A549 (cell line): ENCODE results near the gene PSMD5. TPM values are rescaled to one million over a fixed set of nuclear protein-coding genes. Genes with fewer than 3 reads are reported as not detected.

ENCODE experiments used
- ATAC-seq, 2 experiments: fragments of 200-7000 bp in 1 of 2; fragments of >200 bp in 1 of 2; cut with Nextera tagmentation in 1 of 2; cut with Tn5 transposase in 1 of 2; 3 replicates each; pipeline versions ENCODE4 v1.8.0 to v1.9.1; 2018 to 2020; ENCODE audit warnings: mild to moderate bottlenecking in 1 of 2, moderate library complexity in 1 of 2
- CTCF ChIA-PET: fragments of 300-600 bp; sonication (Branson Sonifier 250); formaldehyde crosslinking; extraction: SDS; loops from one replicate; lab custom pipeline; 2021; ENCODE audit warnings: antibody characterized with exemption, inconsistent platforms; lab: Yijun Ruan, JAX
- POLR2A ChIA-PET: fragments of 350-600 bp; formaldehyde crosslinking; extraction: SDS; loops from one replicate; lab custom pipeline; 2021; ENCODE audit warnings: antibody characterized with exemption, inconsistent platforms; lab: Yijun Ruan, JAX
- DNase-seq, 2 experiments: peaks; one replicate each; pipeline versions ENCODE4 v3.0.0 to v3.0.0-alpha.2; 2011 to 2016; ENCODE audit warnings: low read depth in 1 of 2, low spot score in 1 of 2
- FAIRE-seq: peaks from 2 replicates; lab custom pipeline; 2011; peaks lifted over from hg19 to GRCh38; lab: Jason Lieb, UNC
- H3K27ac ChIP-seq, 2 experiments: fragments of >200 bp; sonication (Bioruptor Twin); formaldehyde crosslinking; 3 replicates each; pipeline ENCODE4 v1.5.1; 2016 to 2017
- H3K4me1 ChIP-seq: fragments of >200 bp; sonication (Bioruptor Twin); formaldehyde crosslinking; 3 replicates; pipeline ENCODE4 v1.6.1; 2016
- H3K4me2 ChIP-seq: fragments of >200 bp; sonication (Bioruptor Twin); formaldehyde crosslinking; 3 replicates; pipeline ENCODE4 v1.6.1; 2016
- H3K4me3 ChIP-seq: fragments of >200 bp; sonication (Bioruptor Twin); formaldehyde crosslinking; 3 replicates; pipeline ENCODE4 v1.5.1; 2016
- H3K9me3 ChIP-seq: fragments of >200 bp; sonication (Bioruptor Twin); formaldehyde crosslinking; 3 replicates; pipeline ENCODE4 v1.6.1; 2016
- ATOH8 ChIP-seq: fragments of 250-450 bp; sonication (Bioruptor Pico); IDR thresholded peaks from 2 replicates; pipeline ENCODE4 v1.5.0; 2020; ENCODE audit warnings: low read depth, mild to moderate bottlenecking, moderate library complexity
- CHD2 ChIP-seq: fragments of 150-350 bp; IDR thresholded peaks from 2 replicates; pipeline ENCODE4 v1.6.1; 2014; ENCODE audit warnings: low read length; ENCODE audit not compliant: partially characterized antibody
- CHD4 ChIP-seq: fragments of 200-600 bp; sonication (generic); IDR thresholded peaks from 2 replicates; pipeline ENCODE4 v1.6.1; 2016; ENCODE audit warnings: antibody characterized with exemption, mild to moderate bottlenecking, borderline replicate concordance
- CTCF ChIP-seq: fragments of >200 bp; sonication (Bioruptor Twin); formaldehyde crosslinking; IDR thresholded peaks from 3 replicates; pipeline ENCODE4 v1.5.1; 2016
- EHF ChIP-seq: fragments of 250-450 bp; sonication (Bioruptor Pico); IDR thresholded peaks from 2 replicates; pipeline ENCODE4 v1.5.0; 2020; ENCODE audit warnings: mild to moderate bottlenecking
- EP300 ChIP-seq, 2 experiments: fragments of >200 bp; sonication (Bioruptor Twin); formaldehyde crosslinking; IDR thresholded peaks; 2 replicates in 1 of 2; 3 replicates in 1 of 2; pipeline ENCODE4 v1.6.1; 2016 to 2017
- FOSL2 ChIP-seq, 2 experiments: fragments of 450-650 bp in 1 of 2; fragments of >200 bp in 1 of 2; sonication (Bioruptor Twin) in 1 of 2; formaldehyde crosslinking; IDR thresholded peaks; 2 replicates each; pipeline versions ENCODE4 v1.5.0 to v1.6.1; 2016 to 2020; ENCODE audit warnings: mild to moderate bottlenecking in 1 of 2, moderate library complexity in 1 of 2
- HES2 ChIP-seq: fragments of >200 bp; sonication (Bioruptor Twin); formaldehyde crosslinking; IDR thresholded peaks from 2 replicates; pipeline ENCODE4 v1.6.1; 2016
- HOXB13 ChIP-seq: fragments of 250-450 bp; sonication (Bioruptor Pico); IDR thresholded peaks from 2 replicates; pipeline ENCODE4 v1.5.0; 2020; ENCODE audit warnings: low read depth, mild to moderate bottlenecking, moderate library complexity
- JUNB ChIP-seq: fragments of >200 bp; sonication (Bioruptor Twin); formaldehyde crosslinking; IDR thresholded peaks from 2 replicates; pipeline ENCODE4 v1.6.1; 2016
- KDM1A ChIP-seq: fragments of 200-600 bp; sonication (generic); IDR thresholded peaks from 2 replicates; pipeline ENCODE4 v1.6.1; 2016; ENCODE audit warnings: low read depth, mild to moderate bottlenecking
- KDM5A ChIP-seq: fragments of 200-600 bp; sonication (generic); IDR thresholded peaks from 2 replicates; pipeline ENCODE4 v1.6.1; 2016; ENCODE audit warnings: antibody characterized with exemption, mild to moderate bottlenecking
- MAFK ChIP-seq: fragments of 450-650 bp; IDR thresholded peaks from 2 replicates; pipeline ENCODE4 v1.6.1; 2014; ENCODE audit not compliant: partially characterized antibody
- MAX ChIP-seq: IDR thresholded peaks from 2 replicates; pipeline ENCODE4 v1.6.1; 2012
- MAZ ChIP-seq: fragments of 150-350 bp; IDR thresholded peaks from 2 replicates; pipeline ENCODE4 v1.6.1; 2014; ENCODE audit warnings: antibody characterized with exemption, low read depth, low read length, borderline replicate concordance
- MYC ChIP-seq: IDR thresholded peaks from 2 replicates; pipeline ENCODE4 v1.6.1; 2012; ENCODE audit warnings: mild to moderate bottlenecking, inconsistent platforms, low read length, improper control_type of control experiment, borderline replicate concordance
- PHF8 ChIP-seq: fragments of 200-600 bp; sonication (generic); IDR thresholded peaks from 2 replicates; pipeline ENCODE4 v1.6.1; 2016; ENCODE audit warnings: low read depth, mild to moderate bottlenecking, antibody characterized with exemption, moderate library complexity, borderline replicate concordance
- RAD21 ChIP-seq, 2 experiments: fragments of >200 bp in 1 of 2; sonication (Bioruptor Twin) in 1 of 2; formaldehyde crosslinking in 1 of 2; IDR thresholded peaks in 1 of 2; conservative IDR thresholded peaks in 1 of 2; 2 replicates in 1 of 2; 3 replicates in 1 of 2; pipeline ENCODE4 v1.6.1; 2012 to 2018; ENCODE audit warnings: inconsistent platforms in 1 of 2
- RFX5 ChIP-seq: fragments of 450-650 bp; IDR thresholded peaks from 2 replicates; pipeline ENCODE4 v1.7.1; 2014; ENCODE audit warnings: antibody characterized with exemption, mild to moderate bottlenecking, moderate library complexity
- SMC3 ChIP-seq: fragments of >200 bp; sonication (Bioruptor Twin); formaldehyde crosslinking; IDR thresholded peaks from 3 replicates; pipeline ENCODE4 v1.6.1; 2018; ENCODE audit warnings: inconsistent platforms
- SREBF2 ChIP-seq: fragments of 450-650 bp; IDR thresholded peaks from 2 replicates; pipeline ENCODE4 v1.6.1; 2014; ENCODE audit warnings: mild to moderate bottlenecking, moderate library complexity
- TP53 ChIP-seq: fragments of 250-450 bp; sonication (Bioruptor Pico); IDR thresholded peaks from 2 replicates; pipeline ENCODE4 v1.5.0; 2021; ENCODE audit warnings: mild to moderate bottlenecking, moderate library complexity
- USF2 ChIP-seq: fragments of 450-650 bp; IDR thresholded peaks from 2 replicates; pipeline ENCODE4 v1.6.1; 2014; ENCODE audit warnings: antibody characterized with exemption
- ZC3H11A ChIP-seq: fragments of 450-650 bp; IDR thresholded peaks from 2 replicates; pipeline ENCODE4 v1.6.1; 2014; ENCODE audit warnings: antibody characterized with exemption, mild to moderate bottlenecking
- ZNF302 ChIP-seq: fragments of 250-450 bp; sonication (Bioruptor Pico); IDR thresholded peaks from 2 replicates; pipeline ENCODE4 v1.9.0; 2021; ENCODE audit warnings: inconsistent platforms, mild to moderate bottlenecking, moderate library complexity
- ZSCAN20 ChIP-seq: fragments of 250-450 bp; sonication (Bioruptor Pico); IDR thresholded peaks from 2 replicates; pipeline ENCODE4 v1.8.0; 2022; ENCODE audit warnings: mild to moderate bottlenecking, moderate library complexity
- WGBS: methylation state at CpG from one replicate; pipeline ENCODE4 v1.1.6; 2017; ENCODE audit errors: missing lambda C conversion rate; 5-methylcytosine and 5-hydroxymethylcytosine counted together
- polyA plus RNA-seq, 4 experiments: library from polyadenylated mRNA; depleted of rRNA in 3 of 4; stranded (reverse); fragments of >200 nt; fragmentation: RNase III in 1 of 4; extraction: RNeasy Plus Mini Kit Qiagen cat#74134 plus additional on column Dnase treatment in 1 of 4; gene quantifications; 2 replicates in 3 of 4; 3 replicates in 1 of 4; pipeline ENCODE4 v1.2.3, GENCODE V29; 2011 to 2017

PSMD5 gene
- polyA plus RNA-seq, 2 of the 4 experiments (the other 2 are of a cell fraction) = 34.6 to 63.7 TPM

- TF ChIP-seq MYC = no peak
- no peak for TF ChIP-seq KDM5A
- no peak for TF ChIP-seq RFX5
- TF ChIP-seq USF2 = no peak
- no peak for TF ChIP-seq TP53 (CRISPR knock-in tag)
- no peak for TF ChIP-seq PHF8
- TF ChIP-seq EP300 (IDR thresholded peaks at IDR 0.05) = no peak
- TF ChIP-seq MAX = no peak
- TF ChIP-seq CHD4 = no peak
- TF ChIP-seq CHD2 = no peak
- no peak for TF ChIP-seq HES2
Observed at GRCh38 chr9:120860083-120860482, 17.4 kb upstream of the PSMD5 start (continued).

- no peak for TF ChIP-seq MAFK
- TF ChIP-seq SREBF2 = no peak
- no peak for TF ChIP-seq HOXB13 (CRISPR knock-in tag)
- no peaks in the 10 kb centered on the region for H3K9me3 ChIP-seq
- FAIRE-seq (no peak), ATAC-seq (no peak), DNase-seq (no peak)
- ChIA-PET CTCF (no interaction called here), POLR2A (interaction anchor here (1.8 kb wide), 1 partner anchor 66 kb away, joined by 5 read pairs; the partner anchor contains the start of gene FBXW2)
- H3K4me1 ChIP-seq = no peaks in the 10 kb centered on the region
- no peak overlapping the region for H3K4me2 ChIP-seq
- no peak overlapping the region for H3K27ac ChIP-seq
- no peak overlapping the region for H3K4me3 ChIP-seq
- 84% methylated on average over 6 of the region's 6 CpGs for WGBS
Observed at GRCh38 chr9:120859361-120859760, 16.6 kb upstream of the PSMD5 start.

GRCh38 chr9:120857902-120858301 is 15.2 kb upstream of the PSMD5 start:
- ATAC-seq (no peak), FAIRE-seq (no peak), DNase-seq (no peak)
- H3K4me3 ChIP-seq = no peak overlapping the region
- H3K27ac ChIP-seq = no peak overlapping the region
- TF ChIP-seq ZC3H11A = no peak
- no peak for TF ChIP-seq ZSCAN20 (CRISPR knock-in tag)
- TF ChIP-seq JUNB = no peak
- no peak for TF ChIP-seq EHF (CRISPR knock-in tag)
- no peak for TF ChIP-seq FOSL2 (IDR thresholded peaks at IDR 0.05)
- peak; percentile 35; the same call in 1 of the 2 replicates for TF ChIP-seq FOSL2 (CRISPR knock-in tag; IDR thresholded peaks at IDR 0.05)
- no peak overlapping the region for H3K4me2 ChIP-seq
- WGBS = 92% methylated on average over 11 of the region's 11 CpGs
- ChIA-PET POLR2A (interaction anchor here (1.8 kb wide), 1 partner anchor 65 kb away, joined by 7 read pairs; the partner anchor contains the start of gene FBXW2), CTCF (interaction anchor here (1.0 to 2.7 kb wide), 3 partner anchors 9 to 79 kb away, joined by 3 to 13 read pairs (median 4); no protein-coding TSS in a partner anchor)
- no peaks in the 10 kb centered on the region for H3K4me1 ChIP-seq
- H3K9me3 ChIP-seq = no peaks in the 10 kb centered on the region

- POLR2A ChIA-PET = interaction anchor here (0.6 to 1.8 kb wide), 2 partner anchors 64 to 65 kb away, joined by 7 to 10 read pairs; partner anchors contain the start of gene FBXW2
- 92% methylated on average over 7 of the region's 7 CpGs for WGBS
- ATAC-seq (peak in 1 of 2 experiments; percentile 12; a peak in 1 of 6 replicates), FAIRE-seq (no peak), DNase-seq (no peak)
- CTCF ChIA-PET = interaction anchor here (1.0 to 2.7 kb wide), 3 partner anchors 9 to 79 kb away, joined by 3 to 13 read pairs (median 4); no protein-coding TSS in a partner anchor
- TF ChIP-seq EP300 (IDR thresholded peaks at IDR 0.05) = no peak
- TF ChIP-seq SMC3 = no peak
- TF ChIP-seq CTCF = no peak
- TF ChIP-seq RAD21 (conservative IDR thresholded peaks at IDR 0.05 in 1 of 2, IDR thresholded peaks at IDR 0.05 in 1 of 2) = no peak
- TF ChIP-seq CHD2 = no peak
- TF ChIP-seq KDM1A = no peak
- no peak for TF ChIP-seq ATOH8 (CRISPR knock-in tag)
- TF ChIP-seq EHF (CRISPR knock-in tag) = no peak
- TF ChIP-seq MYC = no peak
- no peak for TF ChIP-seq JUNB
- no peak for TF ChIP-seq ZNF302 (CRISPR knock-in tag)
- no peak for TF ChIP-seq MAZ
- no peaks in the 10 kb centered on the region for H3K4me1 ChIP-seq
- no peaks in the 10 kb centered on the region for H3K9me3 ChIP-seq
- H3K27ac ChIP-seq = no peak overlapping the region
- no peak overlapping the region for H3K4me3 ChIP-seq
- no peak overlapping the region for H3K4me2 ChIP-seq
Observed at GRCh38 chr9:120857481-120857880, 14.8 kb upstream of the PSMD5 start.
